ENCODE results near the gene PLPPR3.

The PLPPR3 gene

GRCh38 chr19:765179-765738, 56.5 kb downstream of the PLPPR3 start:
- no peaks in the 10 kb centered on the region for H3K36me3 Mint-ChIP-seq
- H3K9me3 Mint-ChIP-seq, result no peaks in the 10 kb centered on the region
- H3K27me3 Mint-ChIP-seq, result peaks cover 21% of the 10 kb centered on the region
- no peak overlapping the region for H3K4me3 Mint-ChIP-seq
- no peak overlapping the region for H3K27ac Mint-ChIP-seq
- no peak for ATAC-seq
- H3K4me1 Mint-ChIP-seq, result no peaks in the 10 kb centered on the region

DNA sequence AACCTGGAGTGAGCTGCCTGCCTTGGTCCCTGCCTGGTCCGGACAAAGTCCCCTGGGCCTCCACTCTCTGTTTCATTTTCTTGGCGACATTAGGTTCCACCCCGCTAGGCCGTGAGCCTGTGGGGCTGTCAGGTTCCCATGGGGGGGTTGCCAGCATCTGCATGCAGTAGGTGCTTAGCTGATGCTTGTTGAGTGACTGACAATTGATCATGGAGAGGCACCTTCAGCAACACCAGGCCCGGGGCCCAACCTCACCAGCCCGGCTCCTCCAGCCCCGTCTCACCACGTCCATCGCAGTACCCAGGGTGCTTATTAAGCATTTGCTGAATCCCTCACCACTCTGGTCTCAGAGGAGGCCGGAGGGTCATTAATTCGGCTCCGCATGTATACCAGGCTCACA, 57.5 kb downstream of the PLPPR3 start:
- Mint-ChIP-seq H3K36me3 (no peaks in the 10 kb centered on the region), H3K4me3 (no peak overlapping the region), H3K9me3 (peaks cover 4% of the 10 kb centered on the region), H3K4me1 (no peaks in the 10 kb centered on the region), H3K27ac (no peak overlapping the region), H3K27me3 (peaks cover 21% of the 10 kb centered on the region)
- ATAC-seq, result no peak

- no peak for ATAC-seq
- H3K36me3 Mint-ChIP-seq, result no peaks in the 10 kb centered on the region
These were observed 57.9 kb downstream of the PLPPR3 start for GRCh38 chr19:763869-764268.

GRCh38 chr19:763181-763580, 58.6 kb downstream of the PLPPR3 start:
- H3K36me3 Mint-ChIP-seq, result no peaks in the 10 kb centered on the region
- no peaks in the 10 kb centered on the region for H3K4me1 Mint-ChIP-seq
- no peak for ATAC-seq

More at GRCh38 chr19:763869-764268, 57.9 kb downstream of the PLPPR3 start:
- no peaks in the 10 kb centered on the region for H3K4me1 Mint-ChIP-seq
- no peak overlapping the region for H3K27ac Mint-ChIP-seq
- H3K4me3 Mint-ChIP-seq, result no peak overlapping the region
- peaks cover 21% of the 10 kb centered on the region for H3K27me3 Mint-ChIP-seq
- peaks cover 4% of the 10 kb centered on the region for H3K9me3 Mint-ChIP-seq

More at GRCh38 chr19:763181-763580, 58.6 kb downstream of the PLPPR3 start:
- Mint-ChIP-seq H3K27me3 (peaks cover 21% of the 10 kb centered on the region), H3K9me3 (peaks cover 4% of the 10 kb centered on the region), H3K27ac (no peak overlapping the region), H3K4me3 (no peak overlapping the region)
